HCT116 (cell line): ENCODE data around the gene MED31. TPM values are rescaled to one million over a fixed set of nuclear protein-coding genes. Genes with fewer than 3 reads are reported as not detected.

Experiments
- ATAC-seq: fragments of 200-7000 bp; cut with Tn5 transposase; 2 replicates; pipeline ENCODE4 v1.9.1; 2020; ENCODE audit warnings: mild to moderate bottlenecking, moderate library complexity
- BruUV-seq: library from RNA; stranded (reverse); fragments of 400-500 nt; replicated peaks from 2 replicates; lab custom pipeline; 2021; lab: Mats Ljungman, UMichigan
- CTCF ChIA-PET: fragments of 300-600 bp; sonication (Branson Sonifier 250); formaldehyde crosslinking; loops from one replicate; lab custom pipeline; 2021; ENCODE audit warnings: antibody characterized with exemption; lab: Charles Lee
- POLR2A ChIA-PET: fragments of 300-600, 350-600 bp; sonication (Branson Sonifier 250); formaldehyde crosslinking; loops from one replicate; lab custom pipeline; 2021; ENCODE audit warnings: antibody characterized with exemption; lab: Charles Lee
- RAD21 ChIA-PET, 2 experiments: fragments of 300-600 bp; sonication (Branson Sonifier 250); formaldehyde crosslinking; loops; one replicate each; lab custom pipeline; 2023; ENCODE audit warnings: low total read pairs in 2 of 2; ENCODE audit not compliant: uncharacterized antibody in 2 of 2, unreplicated experiment in 2 of 2, low non-redundant PET in 1 of 2; lab: Charles Lee
- DNase-seq: peaks from one replicate; pipeline ENCODE4 v3.0.0-alpha.2; 2010; ENCODE audit warnings: low read depth, low spot score
- H2AFZ ChIP-seq: fragments of 200-600 bp; shearing (Covaris generic), sonication (generic); 2 replicates; pipeline ENCODE4 v1.6.1; 2017; ENCODE audit warnings: low read depth, mixed run types, mixed read lengths, antibody characterized with exemption, low read length; ENCODE audit not compliant: poor library complexity, severe bottlenecking
- H3K27ac ChIP-seq: 2 replicates; pipeline ENCODE4 v1.5.1; 2012; ENCODE audit warnings: low read depth, low read length
- H3K27me3 ChIP-seq: fragments of 200-600 bp; sonication (generic); 2 replicates; pipeline ENCODE4 v1.6.1; 2016; ENCODE audit warnings: mixed run types, low read length, mixed read lengths; ENCODE audit not compliant: insufficient read depth
- H3K36me3 ChIP-seq, 2 experiments: fragments of 200-500 bp in 1 of 2; fragments of 200-600 bp in 1 of 2; sonication (Bioruptor generic) in 1 of 2; sonication (generic) in 1 of 2; 2 replicates each; pipeline versions ENCODE4 v1.5.1 to v1.6.1; 2014 to 2016; ENCODE audit warnings: low read length in 2 of 2, inconsistent platforms in 1 of 2, mixed read lengths in 1 of 2, mixed run types in 1 of 2; ENCODE audit not compliant: insufficient read depth in 2 of 2, control insufficient read depth in 1 of 2
- H3K4me1 ChIP-seq, 2 experiments: fragments of 200-600 bp in 1 of 2; sonication (generic) in 1 of 2; 2 replicates each; pipeline versions ENCODE4 v1.5.1 to v1.6.1; 2012 to 2017; ENCODE audit warnings: low read length in 2 of 2, inconsistent platforms in 1 of 2, mild to moderate bottlenecking in 1 of 2, mixed read lengths in 1 of 2, mixed run types in 1 of 2, moderate library complexity in 1 of 2; ENCODE audit not compliant: insufficient read depth in 2 of 2, control insufficient read depth in 1 of 2
- H3K4me2 ChIP-seq: fragments of 200-600 bp; sonication (generic); 2 replicates; pipeline ENCODE4 v1.6.1; 2017; ENCODE audit warnings: mixed run types, low read length, mixed read lengths
- H3K4me3 ChIP-seq, 2 experiments: fragments of 200-600 bp in 1 of 2; sonication (generic) in 1 of 2; replicated peaks in 1 of 2; 2 replicates each; pipeline ENCODE4 v1.5.1; 2011 to 2016; ENCODE audit warnings: low read length in 2 of 2, control low read depth in 1 of 2, low read depth in 1 of 2, mild to moderate bottlenecking in 1 of 2, mixed read lengths in 1 of 2, mixed run types in 1 of 2
- H3K79me2 ChIP-seq: fragments of 200-600 bp; sonication (generic); 2 replicates; pipeline ENCODE4 v1.6.1; 2017; ENCODE audit warnings: mild to moderate bottlenecking, mixed run types, low read length, moderate library complexity, mixed read lengths; ENCODE audit not compliant: insufficient read depth
- H3K9ac ChIP-seq: fragments of 200-600 bp; sonication (generic); 2 replicates; pipeline ENCODE4 v1.6.1; 2016; ENCODE audit warnings: low read length, mixed read lengths
- H3K9me2 ChIP-seq: fragments of 200-600 bp; sonication (generic), shearing (Covaris generic); 2 replicates; pipeline ENCODE4 v1.6.1; 2017; ENCODE audit warnings: mixed run types, mild to moderate bottlenecking, moderate library complexity; ENCODE audit not compliant: insufficient read depth
- H3K9me3 ChIP-seq, 2 experiments: fragments of 200-500 bp in 1 of 2; fragments of 200-600 bp in 1 of 2; sonication (Bioruptor generic) in 1 of 2; sonication (generic) in 1 of 2; 2 replicates each; pipeline ENCODE4 v1.6.1; 2014 to 2017; ENCODE audit warnings: low read length in 2 of 2, mixed read lengths in 2 of 2, inconsistent platforms in 1 of 2, low read depth in 1 of 2, mild to moderate bottlenecking in 1 of 2, mixed run types in 1 of 2, moderate library complexity in 1 of 2; ENCODE audit not compliant: control insufficient read depth in 1 of 2, insufficient read depth in 1 of 2
- H4K20me1 ChIP-seq: fragments of 200-600 bp; sonication (generic), shearing (Covaris generic); 2 replicates; pipeline ENCODE4 v1.6.1; 2017; ENCODE audit warnings: mixed run types, mild to moderate bottlenecking, moderate library complexity; ENCODE audit not compliant: insufficient read depth
- ATF3 ChIP-seq: IDR thresholded peaks from 2 replicates; pipeline ENCODE4 v1.6.1; 2012
- CBX3 ChIP-seq: IDR thresholded peaks from 2 replicates; pipeline ENCODE4 v1.6.1; 2012; ENCODE audit warnings: low read depth
- CEBPB ChIP-seq: IDR thresholded peaks from 2 replicates; pipeline ENCODE4 v1.6.1; 2012; ENCODE audit warnings: low read depth
- ELF1 ChIP-seq: IDR thresholded peaks from 2 replicates; pipeline ENCODE4 v1.6.1; 2012; ENCODE audit warnings: low read depth, borderline replicate concordance
- EZH2phosphoT487 ChIP-seq: fragments of 200-600 bp; IDR thresholded peaks from 2 replicates; pipeline ENCODE4 v1.6.1; 2018; ENCODE audit warnings: antibody characterized with exemption, borderline replicate concordance
- FOSL1 ChIP-seq: IDR thresholded peaks from 2 replicates; pipeline ENCODE4 v1.6.1; 2012; ENCODE audit warnings: low read depth
- JUND ChIP-seq: IDR thresholded peaks from 2 replicates; pipeline ENCODE4 v1.6.1; 2012
- POLR2A ChIP-seq: IDR thresholded peaks from 2 replicates; pipeline ENCODE4 v1.7.0; 2011; ENCODE audit warnings: borderline replicate concordance; ENCODE audit not compliant: insufficient read depth, insufficient read length; ENCODE audit errors: extremely low read depth
- POLR2AphosphoS5 ChIP-seq: IDR thresholded peaks from 2 replicates; pipeline ENCODE4 v1.6.1; 2011; ENCODE audit warnings: mild to moderate bottlenecking, low read depth, low read length, moderate library complexity
- RAD21 ChIP-seq: IDR thresholded peaks from 2 replicates; pipeline ENCODE4 v1.6.1; 2012; ENCODE audit warnings: low read depth, mild to moderate bottlenecking
- REST ChIP-seq: IDR thresholded peaks from 2 replicates; pipeline ENCODE4 v1.6.1; 2012; ENCODE audit warnings: low read depth
- SP1 ChIP-seq: IDR thresholded peaks from 2 replicates; pipeline ENCODE4 v1.6.1; 2012; ENCODE audit warnings: low read depth
- SRF ChIP-seq: IDR thresholded peaks from 2 replicates; pipeline ENCODE4 v1.6.1; 2012; ENCODE audit warnings: low read depth
- TCF7L2 ChIP-seq: IDR thresholded peaks from 2 replicates; pipeline ENCODE4 v1.7.0; 2011; ENCODE audit warnings: borderline replicate concordance, inconsistent platforms; ENCODE audit not compliant: insufficient read depth, insufficient read length; ENCODE audit errors: extremely low read depth
- YY1 ChIP-seq: IDR thresholded peaks from 2 replicates; pipeline ENCODE4 v1.6.1; 2011; ENCODE audit warnings: low read length, low read depth, moderate library complexity, mild to moderate bottlenecking; ENCODE audit not compliant: insufficient replicate concordance; ENCODE audit errors: extremely low read depth
- ZBTB33 ChIP-seq: IDR thresholded peaks from 2 replicates; pipeline ENCODE4 v1.6.1; 2011; ENCODE audit warnings: mild to moderate bottlenecking, low read length, moderate library complexity; ENCODE audit not compliant: insufficient replicate concordance; ENCODE audit errors: extremely low read depth
- ZFX ChIP-seq: fragments of 450-650 bp; IDR thresholded peaks from 2 replicates; pipeline ENCODE4 v1.6.1; 2017
- ZNF274 ChIP-seq: fragments of 200-500 bp; sonication (Bioruptor generic); IDR thresholded peaks from 2 replicates; pipeline ENCODE4 v1.6.1; 2014; ENCODE audit warnings: mild to moderate bottlenecking, low read depth, low read length, inconsistent platforms
- intact Hi-C: fragments of 100-400 bp; cut with micrococcal nuclease; formaldehyde crosslinking; loops from 2 replicates; pipeline ENCODE4 v1.10.0; 2022
- total RNA-seq: library from RNA; stranded (reverse); gene quantifications from one replicate; pipeline ENCODE4 v1.2.1, GENCODE V29; 2021; ENCODE audit not compliant: unreplicated experiment

Gene MED31
- total RNA-seq, 1 experiment from 2014 or later, result 20.3 TPM

DNA sequence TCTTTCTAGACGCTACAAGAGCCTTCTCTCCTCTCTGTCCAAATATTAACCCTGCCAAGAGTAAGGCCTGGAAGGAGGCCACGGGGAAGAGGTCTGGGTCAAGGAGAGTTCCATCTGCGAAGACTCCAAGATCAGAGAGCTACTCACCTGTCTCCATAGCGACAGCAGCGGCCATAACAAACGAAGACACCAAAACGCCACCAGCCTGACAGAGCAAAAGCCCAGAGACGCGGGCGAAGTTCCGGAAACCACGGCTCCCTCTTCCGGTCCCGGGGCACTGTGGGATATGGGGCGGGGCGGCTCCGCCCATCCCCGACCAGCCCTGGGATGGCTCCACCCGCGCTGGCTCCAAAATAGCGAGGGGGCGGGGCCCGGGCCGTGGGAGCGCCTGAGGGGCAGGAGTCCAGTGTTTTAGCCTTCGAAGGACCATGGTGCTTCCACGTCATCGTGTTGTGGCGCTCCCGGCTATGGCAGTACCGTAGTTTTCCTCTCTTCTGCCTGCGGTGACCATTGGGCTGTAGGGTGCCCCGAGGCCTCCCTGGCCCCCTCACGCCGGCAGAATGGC lies at the start of gene MED31, which contains the start of gene C17orf100 (continued):
- no peak for TF ChIP-seq ZBTB33
- no peak for TF ChIP-seq TCF7L2
- no peak for TF ChIP-seq FOSL1
- peak; percentile 77 for TF ChIP-seq YY1
- TF ChIP-seq RAD21, result no peak
- TF ChIP-seq, all 23 proteins: peak for 7

- ChIA-PET POLR2A (no interaction called here), CTCF (interaction anchor here (1.3 to 2.8 kb wide), 6 partner anchors 8 to 303 kb away, joined by 6 to 13 read pairs (median 8); partner anchors contain the start of gene SLC13A5), RAD21 (no interaction called here)
- H3K27ac ChIP-seq, result no peak overlapping the region
- no peaks in the 10 kb centered on the region for H3K27me3 ChIP-seq
- no peaks in the 10 kb centered on the region for H4K20me1 ChIP-seq
- DNase-seq (no peak), ATAC-seq (no peak)
- no peak overlapping the region for H3K4me2 ChIP-seq
- intact Hi-C loops, result no loop called here
- no peaks in the 10 kb centered on the region for H3K79me2 ChIP-seq
- no peak overlapping the region for H3K9ac ChIP-seq
- H3K4me3 ChIP-seq, result no peak overlapping the region
- no peak overlapping the region for H2AFZ ChIP-seq
- BruUV-seq, result no TSS peak
- H3K36me3 ChIP-seq, result no peaks in the 10 kb centered on the region
- no peaks in the 10 kb centered on the region for H3K9me2 ChIP-seq
- no peaks in the 10 kb centered on the region for H3K4me1 ChIP-seq
- H3K9me3 ChIP-seq, result no peaks in the 10 kb centered on the region
- no peak for TF ChIP-seq EZH2phosphoT487
- no peak for TF ChIP-seq REST
- TF ChIP-seq SRF, result no peak
- TF ChIP-seq FOSL1, result no peak
- TF ChIP-seq ZFX, result no peak
- no peak for TF ChIP-seq ZNF274
- TF ChIP-seq CBX3, result no peak
- no peak for TF ChIP-seq ZBTB33
- TF ChIP-seq TCF7L2, result no peak
- no peak for TF ChIP-seq JUND
- TF ChIP-seq POLR2A, result no peak
- no peak for TF ChIP-seq ATF3
- no peak for TF ChIP-seq ELF1
- no peak for TF ChIP-seq POLR2AphosphoS5
- TF ChIP-seq SP1, result no peak
- no peak for TF ChIP-seq YY1
- TF ChIP-seq CEBPB, result no peak
These were observed 49.5 kb upstream of the MED31 start for GRCh38 chr17:6700948-6701307.
